Activated naive CD4-positive, alpha-beta T cell treated with anti-CD3 and anti-CD28 coated beads, Interleukin-2, amount 50 U/mL, for 72 hours (primary cell): Measurements from ENCODE around the gene GID8. TPM values are rescaled to one million over a fixed set of nuclear protein-coding genes. Genes with fewer than 3 reads are reported as not detected.

Source experiments
- ATAC-seq, 2 donors: fragments of 150-1000 bp; cut with Tn5 transposase; 2 replicates each; pipeline ENCODE4 v1.10.0; 2021; ENCODE audit warnings: mild to moderate bottlenecking in 2 of 2, moderate library complexity in 2 of 2
- DNase-seq, 2 donors: peaks; one replicate each; pipeline ENCODE4 v3.0.0; 2021 to 2022; ENCODE audit warnings: low spot score in 2 of 2
- H3K27ac Mint-ChIP-seq, 2 donors: one replicate each; pipeline ENCODE4 v1.8.0; 2022; ENCODE audit warnings: mild to moderate bottlenecking in 2 of 2, mixed read lengths in 2 of 2
- H3K36me3 Mint-ChIP-seq, 2 donors: one replicate each; pipeline ENCODE4 v1.8.0; 2022; ENCODE audit warnings: mixed read lengths in 2 of 2
- H3K9me3 Mint-ChIP-seq, 2 donors: one replicate each; pipeline ENCODE4 v1.8.0; 2022; ENCODE audit warnings: mixed read lengths in 2 of 2
- total RNA-seq, 2 donors: library from RNA; stranded (reverse); gene quantifications; one replicate each; pipeline ENCODE4 v1.2.3, GENCODE V29; 2022

Gene GID8
- 10 to 100 TPM; 39.7 to 47.3 TPM for total RNA-seq

DNA sequence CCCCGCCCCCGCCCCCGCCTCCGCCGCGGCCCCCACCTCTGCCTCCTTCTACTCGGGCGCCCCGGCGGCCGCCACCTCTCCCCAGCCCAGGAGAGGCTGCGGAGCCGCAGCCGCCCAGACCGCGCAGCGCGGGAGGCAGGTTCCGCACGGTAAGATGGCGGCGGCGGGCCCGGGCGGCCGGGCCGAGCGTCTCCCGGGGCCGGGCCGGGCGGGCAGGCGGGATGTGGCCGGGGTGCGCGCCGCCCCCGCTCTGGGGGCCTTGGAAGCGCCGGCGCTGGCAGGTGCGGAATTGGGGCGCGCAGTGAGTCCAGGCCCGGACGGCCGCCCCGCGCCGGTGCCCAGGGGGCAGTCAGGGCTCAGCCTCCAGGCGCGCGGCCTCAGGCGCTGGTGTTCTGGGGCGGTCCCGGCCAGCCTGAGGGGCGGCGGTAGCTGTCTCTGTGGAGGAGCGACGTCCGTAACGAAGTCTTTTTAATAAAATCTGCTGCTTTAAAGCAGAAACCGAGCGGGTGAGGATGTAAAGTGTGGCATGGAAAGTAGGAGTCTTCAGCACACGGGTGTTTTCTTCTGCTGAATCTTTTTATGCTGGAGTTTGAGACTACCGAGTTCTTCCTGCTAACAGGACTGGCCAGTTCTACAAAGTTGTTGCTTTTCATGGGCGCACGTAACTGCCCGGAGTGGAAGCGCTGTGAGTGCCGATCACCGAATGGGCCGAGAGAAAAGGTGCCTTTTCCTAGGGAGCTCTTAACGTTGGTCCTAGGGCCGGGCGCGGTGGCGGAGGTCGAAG, at the start of gene GID8:
Gene GID8, plus strand, starts transcription at position 43 of the 784 bp plus-strand sequence. CDS start 3,356 bp downstream, outside the sequence.
- ATAC-seq = peak; percentile 64

DNA sequence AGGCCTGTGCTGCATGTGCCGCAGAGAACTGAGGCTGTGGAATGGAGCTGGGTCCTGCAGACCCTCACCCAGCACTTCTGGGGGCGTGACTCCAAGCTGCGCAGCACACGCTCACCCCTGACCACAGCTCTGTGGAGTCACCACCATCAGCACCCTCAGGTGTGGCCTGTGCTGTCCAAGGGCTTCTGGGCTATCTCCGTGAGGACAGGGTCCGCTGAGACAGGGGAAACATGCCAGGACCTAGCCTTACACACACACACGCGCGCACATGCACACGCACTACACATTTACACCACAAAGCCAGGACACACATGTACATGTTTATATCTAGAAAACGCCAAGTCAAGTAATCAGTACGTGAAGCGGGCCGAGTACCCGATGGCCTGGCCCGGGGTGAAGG, 49.5 kb upstream of the GID8 start:
- Mint-ChIP-seq H3K9me3 (no peaks in the 10 kb centered on the region), H3K36me3 (peaks cover 23 to 24% of the 10 kb centered on the region in 2 donors), H3K27ac (no peak overlapping the region)
- ATAC-seq = no peak
- DNase-seq = no peak

More for the DNA sequence above, at the start of gene GID8:
- Mint-ChIP-seq H3K36me3 (peaks cover 7 to 32% of the 10 kb centered on the region in 2 donors), H3K27ac (peak within 1 kb of the TSS; percentile 96 to 98), H3K9me3 (no peaks in the 10 kb centered on the region)
- peak; percentile 53 to 60 for DNase-seq

DNA sequence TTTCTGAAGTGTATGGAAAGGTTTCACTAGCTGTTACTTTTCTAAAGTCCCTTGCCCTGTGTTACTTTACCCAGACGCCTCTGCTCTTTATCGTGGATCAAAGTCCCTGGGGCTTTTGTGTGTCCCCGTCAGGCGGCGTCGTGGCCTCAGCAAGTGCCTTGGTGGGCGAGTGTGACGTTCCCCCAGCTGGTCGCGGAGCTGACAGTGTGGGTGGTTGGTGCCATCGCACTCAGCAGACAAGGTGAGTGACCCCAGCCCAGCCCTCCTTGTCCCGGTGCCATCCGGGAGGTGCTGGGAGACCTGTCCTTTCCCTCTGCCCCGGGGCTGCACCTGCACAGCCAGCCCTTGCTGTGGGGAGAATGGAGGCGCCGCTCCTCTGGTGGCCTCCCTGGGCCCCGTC, 49.0 kb upstream of the GID8 start:
- DNase-seq = no peak
- Mint-ChIP-seq H3K36me3 (peaks cover 25 to 28% of the 10 kb centered on the region in 2 donors), H3K27ac (no peak overlapping the region), H3K9me3 (no peaks in the 10 kb centered on the region)
- ATAC-seq = no peak

DNA sequence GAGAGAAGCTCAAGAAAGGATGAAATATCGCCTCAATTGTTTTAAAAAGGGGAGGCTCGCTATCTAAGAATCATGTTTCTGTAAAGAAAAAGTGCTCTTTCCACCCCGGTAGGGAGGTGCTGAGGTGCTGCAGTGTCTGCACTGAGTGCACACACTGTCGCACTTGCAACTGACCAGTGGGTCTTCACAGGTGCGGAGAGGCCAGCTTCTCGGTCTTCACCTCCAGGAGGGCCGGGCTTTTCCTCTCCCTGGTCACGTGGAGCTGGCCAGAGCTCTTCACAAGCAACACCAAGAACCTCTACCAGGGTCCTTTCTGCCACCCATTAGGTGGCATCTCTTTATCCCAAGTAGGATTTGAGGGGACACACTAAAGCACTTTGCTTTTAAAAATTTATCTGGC, 48.5 kb upstream of the GID8 start:
- no peak for ATAC-seq
- Mint-ChIP-seq H3K27ac (no peak overlapping the region), H3K9me3 (no peaks in the 10 kb centered on the region), H3K36me3 (peaks cover 30 to 33% of the 10 kb centered on the region in 2 donors)
- DNase-seq = no peak

DNA sequence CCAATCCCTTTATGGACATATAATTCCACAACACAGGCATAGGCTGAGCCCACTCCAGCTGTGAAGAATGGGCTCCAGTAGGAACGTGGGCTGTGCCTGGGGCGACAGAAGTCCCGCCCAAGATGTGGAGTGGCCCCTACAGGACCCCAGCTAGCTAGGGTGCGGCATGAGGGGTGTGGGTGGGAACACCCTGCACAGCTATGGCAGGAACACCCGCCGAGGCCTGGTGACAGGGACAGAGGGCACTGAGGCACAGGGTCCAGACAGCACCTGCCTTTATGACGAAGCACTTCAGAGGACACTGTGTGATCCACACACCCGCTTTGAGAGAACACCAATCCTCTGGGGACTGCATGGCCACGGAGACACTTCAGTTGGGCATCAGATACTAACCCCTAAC, 48.1 kb upstream of the GID8 start:
- no peak for DNase-seq
- ATAC-seq = no peak
- H3K36me3 Mint-ChIP-seq = peaks cover 34% of the 10 kb centered on the region in 2 donors
- H3K9me3 Mint-ChIP-seq = no peaks in the 10 kb centered on the region
- no peak overlapping the region for H3K27ac Mint-ChIP-seq

DNA sequence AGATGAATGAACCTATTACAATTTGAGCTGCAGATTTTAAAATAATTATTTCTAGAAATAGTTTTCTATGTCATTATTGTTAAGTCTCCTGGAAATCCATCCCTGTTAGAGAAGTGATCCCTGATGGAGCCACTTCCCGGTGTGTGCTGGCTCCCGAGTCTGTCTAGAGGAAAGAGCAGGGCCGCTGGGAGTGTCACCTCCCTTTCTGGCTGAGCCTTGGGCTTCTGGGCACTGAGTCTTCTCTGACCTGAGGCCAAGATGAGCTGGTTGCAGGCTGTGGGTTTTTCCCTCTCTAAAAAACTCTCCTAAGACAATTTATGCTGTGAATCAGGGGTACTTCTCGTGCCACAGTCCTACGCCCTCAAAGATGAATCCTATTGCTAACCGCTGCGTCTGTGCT, 47.5 kb upstream of the GID8 start:
- ATAC-seq (no peak), DNase-seq (no peak)
- Mint-ChIP-seq H3K9me3 (no peaks in the 10 kb centered on the region), H3K36me3 (peaks cover 34 to 39% of the 10 kb centered on the region in 2 donors), H3K27ac (peak overlapping the region in 1 of 2 donors; percentile 71)

DNA sequence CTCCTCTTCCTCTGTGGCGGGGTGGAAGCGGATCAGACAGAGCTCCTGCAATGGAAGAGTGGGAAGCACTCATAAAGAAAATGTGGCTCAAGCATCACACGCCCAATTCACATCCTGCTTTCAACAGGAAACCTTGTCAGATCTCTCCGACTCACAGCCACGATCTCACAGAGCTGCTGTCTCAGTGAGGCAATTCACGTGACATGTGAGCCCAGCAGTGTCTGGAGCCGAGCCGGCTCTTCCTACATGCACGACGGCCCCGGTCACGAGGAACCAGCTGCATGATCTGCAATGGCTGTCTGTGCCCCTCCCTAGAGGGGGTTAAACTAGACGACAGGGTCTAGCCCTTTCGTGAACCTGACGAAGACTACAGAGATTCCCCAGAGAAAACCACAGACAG, 46.8 kb upstream of the GID8 start:
- Mint-ChIP-seq H3K9me3 (no peaks in the 10 kb centered on the region), H3K27ac (peak overlapping the region; percentile 71 to 72), H3K36me3 (peaks cover 34 to 40% of the 10 kb centered on the region in 2 donors)
- DNase-seq = no peak
- ATAC-seq = peak; percentile 20 to 64

DNA sequence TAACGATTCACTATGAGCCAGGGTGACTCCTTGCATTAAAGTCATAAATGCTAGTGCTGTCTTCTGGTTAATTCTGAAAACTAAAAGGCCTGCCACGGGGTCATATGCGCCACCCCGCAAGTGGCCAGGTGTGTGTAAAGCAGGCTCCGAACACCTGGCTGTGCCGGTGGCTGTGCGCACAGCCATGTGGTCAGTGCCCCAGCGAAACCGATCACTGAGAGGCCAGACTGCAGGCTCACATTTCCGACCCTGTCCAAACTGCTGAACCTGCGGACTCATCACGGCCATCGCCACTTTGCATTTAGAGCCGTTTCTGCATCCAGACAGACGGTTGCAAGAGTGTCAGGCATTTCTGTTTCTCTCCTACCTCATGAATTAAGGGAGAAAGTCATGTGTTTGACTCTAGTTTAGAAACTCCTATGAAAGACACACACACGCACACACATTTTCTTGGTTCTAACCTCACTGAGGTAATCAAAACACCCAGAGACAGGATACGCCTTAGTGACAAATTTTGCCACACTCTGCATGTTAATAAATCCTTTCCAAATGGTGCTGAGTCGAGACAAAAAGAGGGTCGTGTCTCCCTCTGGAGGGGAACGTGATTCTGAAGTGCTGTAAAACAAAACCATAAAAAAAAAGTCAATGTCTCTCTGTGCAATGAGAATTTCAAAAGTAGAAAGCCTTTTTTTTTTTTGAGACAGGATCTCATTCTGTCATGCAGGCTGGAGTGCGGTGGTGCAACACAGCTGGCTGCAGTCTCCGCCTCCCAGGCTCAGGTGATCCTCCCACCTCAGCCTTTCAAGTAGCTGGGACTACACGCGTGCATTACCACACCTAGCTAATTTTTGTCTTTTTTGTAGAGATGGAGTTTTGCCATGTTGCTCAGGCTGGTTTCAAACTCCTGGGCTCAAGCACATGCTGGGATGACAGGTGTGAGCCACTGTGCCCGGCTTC, 45.3 kb upstream of the GID8 start:
- H3K36me3 Mint-ChIP-seq = peaks cover 34 to 44% of the 10 kb centered on the region in 2 donors
- no peaks in the 10 kb centered on the region for H3K9me3 Mint-ChIP-seq
- peak; percentile 41 to 58 for ATAC-seq
- H3K27ac Mint-ChIP-seq = peak overlapping the region in 1 of 2 donors; percentile 39
- no peak for DNase-seq

DNA sequence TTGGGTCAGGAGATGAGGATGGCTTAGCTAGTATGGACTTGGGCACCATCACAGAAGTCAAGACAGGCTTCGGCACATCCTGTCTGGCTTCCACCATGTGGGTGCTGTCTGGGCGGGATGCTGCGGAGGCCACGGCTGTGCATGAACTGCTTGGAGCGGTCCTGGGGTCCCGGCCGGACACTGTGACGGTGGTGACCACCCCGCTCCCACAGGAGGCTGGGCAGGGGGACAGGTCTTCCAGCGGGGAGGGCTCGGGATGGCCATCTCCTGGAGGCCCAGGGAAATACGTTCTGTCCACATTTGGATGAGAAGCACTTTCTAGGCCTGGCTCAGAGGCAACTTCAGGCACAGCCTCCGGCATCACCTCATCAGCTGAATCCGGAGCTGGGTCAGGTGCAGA, 44.2 kb upstream of the GID8 start:
- Mint-ChIP-seq H3K36me3 (peaks cover 28 to 50% of the 10 kb centered on the region in 2 donors), H3K9me3 (no peaks in the 10 kb centered on the region), H3K27ac (no peak overlapping the region)
- DNase-seq (no peak), ATAC-seq (no peak)

DNA sequence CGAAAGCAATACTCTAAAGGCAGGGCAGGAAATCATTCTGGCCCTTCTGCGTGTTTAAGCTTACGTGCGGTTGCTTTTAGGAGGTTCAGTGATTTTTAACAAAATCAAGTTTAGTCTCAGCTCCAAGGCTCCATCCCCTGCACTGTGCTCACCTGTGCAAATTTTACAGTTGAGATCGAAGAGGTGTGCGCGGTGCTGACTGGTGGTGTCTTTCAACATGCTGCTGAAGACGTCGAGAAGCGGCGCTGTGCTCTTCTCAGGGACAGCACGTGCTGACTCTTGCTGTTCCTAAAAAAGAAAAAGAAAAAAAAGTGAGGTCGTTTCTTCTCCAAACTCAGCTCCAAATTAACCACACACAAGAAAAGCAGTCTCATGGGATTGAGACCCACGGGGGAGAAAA, 43.7 kb upstream of the GID8 start:
- Mint-ChIP-seq H3K36me3 (peaks cover 28 to 50% of the 10 kb centered on the region in 2 donors), H3K9me3 (no peaks in the 10 kb centered on the region), H3K27ac (peak overlapping the region in 1 of 2 donors; percentile 68)
- ATAC-seq (no peak), DNase-seq (no peak)

DNA sequence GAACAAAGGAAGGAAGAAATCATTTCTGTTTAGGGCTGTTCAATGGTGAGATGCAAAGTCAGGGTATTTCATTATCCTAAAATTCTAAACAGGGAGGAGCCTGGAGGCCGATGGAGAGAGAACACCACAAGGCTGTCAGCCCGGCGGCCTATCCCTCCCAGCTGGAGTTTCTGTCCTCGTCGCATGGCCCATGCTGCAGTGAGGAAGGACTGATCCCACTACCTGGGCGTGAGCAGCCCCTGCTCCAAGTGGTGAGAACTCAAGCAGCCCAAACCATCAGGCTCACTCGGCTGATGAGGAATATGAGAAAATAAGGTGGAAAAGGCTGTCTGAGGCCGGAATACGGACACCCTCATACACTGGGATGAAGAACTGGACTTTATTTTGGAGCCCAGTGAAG, 42.4 kb upstream of the GID8 start:
- H3K36me3 Mint-ChIP-seq = peaks cover 28 to 49% of the 10 kb centered on the region in 2 donors

DNA sequence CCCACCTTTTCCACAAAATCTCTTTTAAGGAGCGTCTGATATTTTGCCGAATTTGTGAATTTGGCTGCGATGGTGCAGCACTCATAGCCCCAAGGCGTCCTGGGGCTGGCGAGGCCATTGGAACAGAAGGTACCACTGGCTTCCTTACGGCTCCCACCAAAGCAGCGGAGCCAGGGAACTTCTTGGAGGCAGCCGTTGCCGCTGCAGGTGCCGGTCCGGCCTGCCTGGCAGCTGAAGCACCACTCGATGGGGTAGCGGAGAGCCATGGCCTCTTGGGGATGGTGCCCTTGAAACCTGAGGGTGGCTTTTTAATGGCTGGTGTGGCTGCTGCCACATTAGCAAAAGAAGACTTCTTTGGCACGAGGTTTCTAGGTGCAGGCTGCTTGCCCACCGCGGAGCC, 41.4 kb upstream of the GID8 start:
- H3K27ac Mint-ChIP-seq = peak overlapping the region in 1 of 2 donors; percentile 29
- peaks cover 18 to 39% of the 10 kb centered on the region in 2 donors for H3K36me3 Mint-ChIP-seq
- DNase-seq (no peak), ATAC-seq (no peak)
- no peaks in the 10 kb centered on the region for H3K9me3 Mint-ChIP-seq

More for the DNA sequence above, 42.4 kb upstream of the GID8 start:
- ATAC-seq = no peak
- no peak for DNase-seq
- no peak overlapping the region for H3K27ac Mint-ChIP-seq
- no peaks in the 10 kb centered on the region for H3K9me3 Mint-ChIP-seq

DNA sequence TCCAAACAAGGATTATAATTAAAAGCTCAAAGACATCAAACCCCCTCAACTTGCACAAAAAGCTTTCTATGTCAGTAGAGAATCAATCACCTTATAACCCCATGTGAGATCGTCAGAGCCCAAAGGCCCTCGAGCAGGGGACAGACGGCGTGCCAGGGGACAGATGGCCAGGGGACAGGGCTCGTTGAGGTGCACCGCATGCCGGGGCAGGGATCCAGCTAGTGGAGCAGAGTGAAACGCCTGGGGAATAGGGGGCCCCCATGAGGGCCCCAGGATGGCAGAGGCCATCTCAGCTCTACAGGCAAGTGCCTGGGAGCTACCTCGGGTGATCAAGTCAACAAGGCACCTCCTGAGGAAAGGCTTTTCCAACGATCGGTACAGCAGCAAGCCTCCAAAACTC, 40.3 kb upstream of the GID8 start:
- H3K36me3 Mint-ChIP-seq = peaks cover 10 to 28% of the 10 kb centered on the region in 2 donors
- ATAC-seq (no peak), DNase-seq (no peak)
- no peaks in the 10 kb centered on the region for H3K9me3 Mint-ChIP-seq
- H3K27ac Mint-ChIP-seq = peak overlapping the region; percentile 44 to 83

DNA sequence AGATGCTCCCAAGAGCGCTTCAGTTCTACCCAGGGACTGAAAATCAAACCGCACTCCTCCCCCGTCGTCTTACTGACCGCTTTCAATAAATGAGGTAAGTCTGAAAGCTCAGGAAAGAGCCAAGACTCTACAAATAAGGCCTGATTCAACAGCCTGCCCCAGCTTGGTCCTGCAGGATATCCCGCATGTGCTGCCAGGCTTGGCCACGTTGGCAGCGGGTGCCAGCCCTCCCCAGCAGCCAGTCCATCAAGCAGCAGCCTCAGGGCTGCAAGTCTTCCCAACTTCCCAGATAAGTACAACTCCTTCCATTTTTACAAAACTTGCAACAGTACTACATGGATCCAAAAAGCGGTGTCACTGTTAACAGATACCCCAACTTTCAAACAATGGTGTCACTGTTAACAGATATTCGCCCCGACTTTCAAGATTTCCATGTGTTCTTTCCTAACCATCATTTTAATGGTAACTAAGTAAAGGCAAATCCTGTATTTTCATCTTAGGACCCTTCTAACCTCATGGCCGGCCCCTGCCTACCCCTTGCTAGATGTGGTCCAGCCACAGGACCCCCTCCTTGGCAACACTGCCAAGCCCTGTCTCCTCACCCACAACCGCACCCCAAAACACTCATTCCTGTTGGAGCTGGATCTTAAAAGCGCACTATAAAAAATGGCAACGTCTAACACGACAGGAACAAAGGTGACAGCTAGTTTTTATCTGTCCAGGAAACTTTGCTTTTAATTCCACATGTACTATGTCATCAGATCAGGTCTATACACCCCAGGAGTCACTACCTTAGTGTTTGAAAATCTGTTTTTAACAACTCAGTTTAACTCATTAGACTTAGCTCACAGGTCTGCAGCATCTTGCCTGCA, 39.6 kb upstream of the GID8 start:
- Mint-ChIP-seq H3K36me3 (peaks cover 10 to 26% of the 10 kb centered on the region in 2 donors), H3K27ac (peak overlapping the region; percentile 58 to 83), H3K9me3 (no peaks in the 10 kb centered on the region)
- DNase-seq = no peak
- no peak for ATAC-seq

DNA sequence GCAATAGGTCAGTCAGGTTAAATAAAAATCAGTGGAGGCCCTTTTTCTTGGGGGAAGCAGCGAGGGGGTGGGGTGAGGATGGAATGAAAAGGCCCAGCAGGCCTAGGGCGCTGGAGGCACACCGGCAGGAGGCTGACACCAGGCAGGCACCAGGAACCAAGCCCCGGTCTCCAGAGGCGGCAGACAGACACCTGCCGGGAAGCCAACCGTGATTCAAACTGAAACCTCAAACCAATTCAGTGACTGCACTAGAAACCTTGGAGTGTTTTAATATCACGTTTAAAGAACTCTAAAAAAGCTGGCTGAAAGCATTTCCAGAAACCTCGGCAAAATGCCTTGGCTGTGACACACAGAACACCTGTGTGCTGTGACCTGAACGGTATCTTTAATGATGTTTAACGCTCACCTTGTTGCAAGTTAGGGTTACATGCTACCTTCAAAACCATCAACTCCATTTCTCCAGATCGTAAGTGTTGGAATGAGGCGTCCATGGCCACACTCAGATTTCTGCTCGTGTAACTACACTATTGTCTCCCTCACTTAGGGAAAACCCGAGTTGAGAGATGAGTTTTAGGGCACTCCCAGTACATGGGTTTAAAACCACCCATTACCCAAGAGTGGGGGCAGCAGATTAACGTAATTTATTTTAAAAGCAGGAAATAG, 38.8 kb upstream of the GID8 start:
- Mint-ChIP-seq H3K27ac (peak overlapping the region; percentile 83 to 91), H3K9me3 (no peaks in the 10 kb centered on the region), H3K36me3 (peaks cover 3 to 24% of the 10 kb centered on the region in 2 donors)
- ATAC-seq (peak; percentile 47 to 61), DNase-seq (peak in 1 of 2 donors; percentile 43)

DNA sequence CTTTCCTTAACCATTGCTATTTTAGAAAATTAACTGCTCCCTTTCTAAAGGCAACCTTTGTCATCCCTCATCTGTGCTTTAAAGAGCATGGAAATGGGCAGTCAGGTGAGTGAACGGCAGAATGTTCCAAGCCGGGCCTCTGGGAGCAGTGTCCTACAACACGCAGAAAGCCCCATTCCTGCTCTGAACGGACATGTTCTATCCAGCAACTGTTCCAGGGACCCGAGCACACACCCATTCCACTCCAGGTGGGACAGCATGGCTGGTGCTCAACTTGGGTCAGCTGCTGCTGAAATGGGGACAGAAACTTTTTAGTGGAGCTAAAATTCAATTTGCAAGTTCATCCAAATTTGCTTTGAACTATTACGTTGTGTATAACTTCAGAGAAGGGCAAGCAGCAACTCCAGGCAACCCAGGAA, 38.3 kb upstream of the GID8 start:
- Mint-ChIP-seq H3K27ac (peak overlapping the region in 1 of 2 donors; percentile 83), H3K9me3 (no peaks in the 10 kb centered on the region), H3K36me3 (peaks cover 0 to 19% of the 10 kb centered on the region in 2 donors)
- DNase-seq = no peak
- ATAC-seq = no peak
